Measurements from ENCODE around the gene GRIN2C.

DNA sequence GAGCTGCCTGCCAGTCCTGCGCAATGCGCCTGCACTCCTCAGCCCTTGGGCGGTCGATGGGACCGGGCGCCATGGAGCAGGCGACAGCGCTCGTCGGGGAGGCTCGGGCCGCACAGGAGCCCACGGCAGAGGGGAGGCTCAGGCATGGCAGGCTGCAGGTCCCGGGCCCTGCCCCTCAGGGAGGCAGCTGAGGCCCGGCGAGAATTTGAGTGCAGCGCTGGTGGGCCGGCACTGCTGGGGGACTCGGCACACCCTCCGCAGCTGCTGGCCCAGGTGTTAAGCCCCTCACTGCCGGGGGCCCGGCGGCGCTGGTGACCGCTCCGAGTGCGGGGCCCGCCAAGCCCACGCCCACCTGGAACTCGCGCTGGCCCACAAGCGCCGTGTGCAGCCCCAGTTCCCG, 47.3 kb upstream of the GRIN2C start:
- TF ChIP-seq, protein P1, sequence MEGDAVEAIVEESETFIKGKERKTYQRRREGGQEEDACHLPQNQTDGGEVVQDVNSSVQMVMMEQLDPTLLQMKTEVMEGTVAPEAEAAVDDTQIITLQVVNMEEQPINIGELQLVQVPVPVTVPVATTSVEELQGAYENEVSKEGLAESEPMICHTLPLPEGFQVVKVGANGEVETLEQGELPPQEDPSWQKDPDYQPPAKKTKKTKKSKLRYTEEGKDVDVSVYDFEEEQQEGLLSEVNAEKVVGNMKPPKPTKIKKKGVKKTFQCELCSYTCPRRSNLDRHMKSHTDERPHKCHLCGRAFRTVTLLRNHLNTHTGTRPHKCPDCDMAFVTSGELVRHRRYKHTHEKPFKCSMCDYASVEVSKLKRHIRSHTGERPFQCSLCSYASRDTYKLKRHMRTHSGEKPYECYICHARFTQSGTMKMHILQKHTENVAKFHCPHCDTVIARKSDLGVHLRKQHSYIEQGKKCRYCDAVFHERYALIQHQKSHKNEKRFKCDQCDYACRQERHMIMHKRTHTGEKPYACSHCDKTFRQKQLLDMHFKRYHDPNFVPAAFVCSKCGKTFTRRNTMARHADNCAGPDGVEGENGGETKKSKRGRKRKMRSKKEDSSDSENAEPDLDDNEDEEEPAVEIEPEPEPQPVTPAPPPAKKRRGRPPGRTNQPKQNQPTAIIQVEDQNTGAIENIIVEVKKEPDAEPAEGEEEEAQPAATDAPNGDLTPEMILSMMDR (conservative IDR thresholded peaks at IDR 0.05; ENCODE audit: low read depth, low read length) = no peak
- no peak for TF ChIP-seq RFX5 (IDR thresholded peaks at IDR 0.05; ENCODE audit: low read depth, low read length)

Measured in IMR-90 (cell line).